Right lobe of liver (tissue), 6 donors: ENCODE data around the gene CCDC137. TPM values are rescaled to one million over a fixed set of nuclear protein-coding genes. Genes with fewer than 3 reads are reported as not detected.

ENCODE experiments used
- ATAC-seq, 4 donors: fragments of 200-7000 bp; cut with Tn5 transposase; one replicate each; pipeline ENCODE4 v1.9.1; 2020; ENCODE audit warnings: mild to moderate bottlenecking in 4 of 4, moderate library complexity in 4 of 4
- DNase-seq, 3 donors: peaks; one replicate each; pipeline ENCODE4 v3.0.0-alpha.2; 2020
- H3K27ac ChIP-seq, 3 donors: fragments of 200-600 bp; one replicate each; pipeline ENCODE4 v1.8.0; 2022
- H3K27me3 ChIP-seq, 2 donors: fragments of 200-600 bp; one replicate each; pipeline ENCODE4 v1.8.0; 2022
- H3K36me3 ChIP-seq, 4 donors: fragments of 200-600 bp; sonication (generic) in 1 of 4; one replicate each; pipeline versions ENCODE4 v1.5.1 to v1.8.0; 2017 to 2022; ENCODE audit warnings: control low read depth in 1 of 4
- H3K4me1 ChIP-seq, 4 donors: fragments of 200-600 bp; sonication (generic) in 1 of 4; one replicate each; pipeline versions ENCODE4 v1.5.1 to v1.8.0; 2017 to 2022; ENCODE audit warnings: control low read depth in 1 of 4
- H3K4me3 ChIP-seq, 3 donors: fragments of 200-600 bp; one replicate each; pipeline ENCODE4 v1.8.0; 2022
- H3K9me3 ChIP-seq, 4 donors: fragments of 200-600 bp; sonication (generic) in 1 of 4; one replicate each; pipeline versions ENCODE4 v1.5.1 to v1.8.0; 2017 to 2022; ENCODE audit warnings: control low read depth in 1 of 4
- POLR2A ChIP-seq: fragments of 450-650 bp; IDR thresholded peaks from one replicate; pipeline ENCODE4 v1.6.1; 2017; ENCODE audit warnings: antibody characterized with exemption, mild to moderate bottlenecking
- WGBS: methylation state at CpG from one replicate; pipeline ENCODE4 v1.1.6; 2018; ENCODE audit warnings: low coverage, low lambda C conversion rate; ENCODE audit not compliant: insufficient coverage; ENCODE audit errors: missing lambda C conversion rate; 5-methylcytosine and 5-hydroxymethylcytosine counted together
- intact Hi-C, 2 donors: fragments of 100-400 bp; cut with DNase I; formaldehyde crosslinking; loops; one replicate each; pipeline versions ENCODE4 v1.11.2 to v1.14.1; 2022
- total RNA-seq, 6 experiments: library from RNA; depleted of rRNA in 2 of 6; stranded (reverse); fragments of >200 nt in 2 of 6; fragmentation: NEBNext Ultra II Directional in 3 of 6; extraction: Animal tissue kit (Norgen Biotek cat#: 25700) in 3 of 6; gene quantifications; one replicate each; pipeline versions ENCODE4 v1.1.0 to v1.2.4, GENCODE V29; 2016 to 2023
- TF ChIP-seq, protein P1 (sequence below), 4 donors: fragments of 200-600 bp in 3 of 4; fragments of 450-650 bp in 1 of 4; IDR thresholded peaks; one replicate each; pipeline versions ENCODE4 v1.5.1 to v1.8.0; 2016 to 2022; ENCODE audit warnings: antibody characterized with exemption in 4 of 4, mild to moderate bottlenecking in 2 of 4
- donor health status: DM: no; HTN: yes; CAD: no.
- donor health status: DM: no; HTN: no; CAD: no.
- donor health status: DM: no; HTN: no; CAD: no.
- donor health status: DM: no; HTN: yes; CAD: no.
- donor health status: DM: no; HTN: yes; CAD: no.

Gene CCDC137
- total RNA-seq, 6 experiments from 2014 or later = 5.5 to 35.0 (median 6.5) TPM

DNA sequence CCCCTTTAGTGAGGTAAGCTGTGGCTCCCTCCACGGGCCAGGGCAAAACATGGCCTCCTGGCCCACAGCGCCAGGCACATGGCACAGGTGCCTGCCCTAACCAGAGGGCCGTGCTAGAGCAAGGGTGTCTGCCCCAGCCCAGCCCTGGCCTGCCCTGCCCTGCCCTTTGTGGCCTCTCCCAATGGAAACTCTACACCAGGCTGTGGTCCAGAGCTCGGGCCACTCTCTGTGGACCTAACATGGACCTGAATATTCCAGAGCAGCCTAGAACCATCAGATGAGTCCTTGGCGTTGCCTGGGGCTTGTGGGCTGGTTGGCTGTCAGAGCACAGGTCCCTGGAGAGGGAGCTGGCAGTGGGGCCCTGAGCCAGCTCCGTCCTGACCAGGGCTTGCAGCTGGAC, 28.7 kb downstream of the CCDC137 start:
- H3K27me3 ChIP-seq = no peaks in the 10 kb centered on the region
- TF ChIP-seq, protein P1, sequence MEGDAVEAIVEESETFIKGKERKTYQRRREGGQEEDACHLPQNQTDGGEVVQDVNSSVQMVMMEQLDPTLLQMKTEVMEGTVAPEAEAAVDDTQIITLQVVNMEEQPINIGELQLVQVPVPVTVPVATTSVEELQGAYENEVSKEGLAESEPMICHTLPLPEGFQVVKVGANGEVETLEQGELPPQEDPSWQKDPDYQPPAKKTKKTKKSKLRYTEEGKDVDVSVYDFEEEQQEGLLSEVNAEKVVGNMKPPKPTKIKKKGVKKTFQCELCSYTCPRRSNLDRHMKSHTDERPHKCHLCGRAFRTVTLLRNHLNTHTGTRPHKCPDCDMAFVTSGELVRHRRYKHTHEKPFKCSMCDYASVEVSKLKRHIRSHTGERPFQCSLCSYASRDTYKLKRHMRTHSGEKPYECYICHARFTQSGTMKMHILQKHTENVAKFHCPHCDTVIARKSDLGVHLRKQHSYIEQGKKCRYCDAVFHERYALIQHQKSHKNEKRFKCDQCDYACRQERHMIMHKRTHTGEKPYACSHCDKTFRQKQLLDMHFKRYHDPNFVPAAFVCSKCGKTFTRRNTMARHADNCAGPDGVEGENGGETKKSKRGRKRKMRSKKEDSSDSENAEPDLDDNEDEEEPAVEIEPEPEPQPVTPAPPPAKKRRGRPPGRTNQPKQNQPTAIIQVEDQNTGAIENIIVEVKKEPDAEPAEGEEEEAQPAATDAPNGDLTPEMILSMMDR (IDR thresholded peaks at IDR 0.05) = no peak
- no peak for TF ChIP-seq POLR2A
- WGBS = no CpG with 5 or more reads among the region's 6 CpGs
- DNase-seq = no peak
- intact Hi-C loops = no loop called here
- H3K27ac ChIP-seq = no peak overlapping the region
- H3K9me3 ChIP-seq = no peaks in the 10 kb centered on the region
- no peak overlapping the region for H3K4me3 ChIP-seq
- ATAC-seq = peak in 1 of 4 donors; percentile 2
- no peaks in the 10 kb centered on the region for H3K4me1 ChIP-seq
- H3K36me3 ChIP-seq = peaks cover 0 to 71% (median 14%) of the 10 kb centered on the region in 4 donors

DNA sequence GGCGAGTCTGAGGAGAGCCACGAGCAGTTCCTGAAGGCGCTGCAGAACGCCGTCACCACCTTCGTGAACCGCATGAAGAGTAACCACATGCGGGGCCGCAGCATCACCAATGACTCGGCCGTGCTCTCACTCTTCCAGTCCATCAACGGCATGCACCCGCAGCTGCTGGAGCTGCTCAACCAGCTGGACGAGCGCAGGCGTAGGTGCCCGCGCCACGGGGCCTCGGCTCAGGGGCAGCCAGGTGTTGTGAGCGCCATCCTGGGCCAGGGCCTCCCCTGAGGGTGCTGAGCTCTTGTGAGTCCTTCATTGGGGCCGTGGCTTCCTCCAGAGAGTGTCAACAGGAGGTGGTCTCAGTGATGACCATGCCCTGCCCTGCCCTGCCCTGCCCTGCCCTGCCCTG, 29.3 kb downstream of the CCDC137 start:
- no peak for TF ChIP-seq POLR2A
- TF ChIP-seq, protein P1 (IDR thresholded peaks at IDR 0.05) = no peak
- WGBS = no CpG with 5 or more reads among the region's 22 CpGs
- intact Hi-C loops = no loop called here
- Histone ChIP-seq H3K27ac (no peak overlapping the region), H3K27me3 (no peaks in the 10 kb centered on the region), H3K9me3 (no peaks in the 10 kb centered on the region), H3K36me3 (peaks cover 0 to 67% (median 14%) of the 10 kb centered on the region in 4 donors), H3K4me1 (peaks cover 0 to 2% (median 0%) of the 10 kb centered on the region in 4 donors), H3K4me3 (no peak overlapping the region)
- DNase-seq = no peak
- ATAC-seq = no peak

DNA sequence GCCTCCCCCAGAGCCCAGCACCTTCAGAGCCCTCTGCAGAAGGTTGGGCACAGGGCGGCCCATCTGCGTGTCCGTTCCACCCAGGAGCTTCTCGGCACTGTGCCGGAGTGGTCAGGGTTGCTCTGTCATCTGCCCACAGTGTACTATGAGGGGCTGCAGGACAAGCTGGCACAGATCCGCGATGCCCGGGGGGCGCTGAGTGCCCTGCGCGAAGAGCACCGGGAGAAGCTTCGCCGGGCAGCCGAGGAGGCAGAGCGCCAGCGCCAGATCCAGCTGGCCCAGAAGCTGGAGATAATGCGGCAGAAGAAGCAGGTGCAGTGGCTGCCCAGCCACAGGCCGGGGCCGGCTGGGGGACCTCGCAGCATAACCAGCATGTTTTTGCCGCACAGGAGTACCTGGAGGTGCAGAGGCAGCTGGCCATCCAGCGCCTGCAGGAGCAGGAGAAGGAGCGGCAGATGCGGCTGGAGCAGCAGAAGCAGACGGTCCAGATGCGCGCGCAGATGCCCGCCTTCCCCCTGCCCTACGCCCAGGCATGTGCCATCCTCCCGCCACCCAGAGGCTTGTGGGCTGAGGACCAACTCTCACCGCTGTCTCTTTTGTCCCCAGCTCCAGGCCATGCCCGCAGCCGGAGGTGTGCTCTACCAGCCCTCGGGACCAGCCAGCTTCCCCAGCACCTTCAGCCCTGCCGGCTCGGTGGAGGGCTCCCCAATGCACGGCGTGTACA, 29.8 kb downstream of the CCDC137 start:
- intact Hi-C loops = no loop called here
- DNase-seq (no peak), ATAC-seq (no peak)
- no peak for TF ChIP-seq POLR2A
- TF ChIP-seq, protein P1 (IDR thresholded peaks at IDR 0.05) = no peak
- Histone ChIP-seq H3K9me3 (no peaks in the 10 kb centered on the region), H3K27me3 (no peaks in the 10 kb centered on the region), H3K27ac (no peak overlapping the region), H3K36me3 (peaks cover 0 to 67% (median 15%) of the 10 kb centered on the region in 4 donors), H3K4me1 (peaks cover 0 to 8% (median 3%) of the 10 kb centered on the region in 4 donors), H3K4me3 (no peak overlapping the region)
- WGBS = 85% methylated on average over 4 of the region's 40 CpGs

DNA sequence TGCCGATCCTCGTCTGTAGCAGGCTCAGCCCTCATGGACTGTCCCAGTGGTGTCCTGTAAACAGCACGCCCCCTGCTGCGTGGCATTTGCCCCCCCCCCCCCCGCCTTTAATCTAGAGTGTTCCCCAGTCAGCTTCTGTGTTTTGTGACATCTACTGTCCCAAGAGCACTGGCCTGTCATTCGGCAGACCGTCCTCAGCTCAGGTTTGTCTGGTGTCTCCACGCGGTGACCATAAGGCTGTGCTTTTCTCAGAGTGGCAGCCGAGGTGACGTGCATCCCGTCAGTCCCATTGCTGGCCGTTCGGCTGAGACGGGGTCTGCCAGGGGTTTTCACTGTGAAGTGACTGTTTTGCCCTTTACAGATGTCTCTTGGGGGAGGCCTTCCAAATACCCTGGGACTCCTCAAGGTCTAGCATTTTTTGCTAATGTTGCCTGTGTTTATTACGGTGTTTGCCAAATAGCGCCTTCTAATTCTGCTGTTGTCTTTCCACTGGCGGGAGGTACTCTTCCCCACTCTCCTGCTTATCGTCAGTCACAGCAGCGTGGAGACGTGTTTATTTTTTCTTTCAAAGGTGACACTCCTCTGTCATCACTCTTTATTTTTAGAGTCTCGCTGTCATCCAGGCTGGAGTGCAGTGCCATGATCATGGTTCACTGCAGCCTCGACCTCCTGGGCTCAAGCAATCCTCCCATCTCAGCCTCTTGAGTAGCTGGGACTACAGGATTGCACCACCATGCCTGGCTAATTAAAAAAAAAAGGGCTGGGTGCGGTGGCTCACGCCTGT, 30.9 kb downstream of the CCDC137 start:
- intact Hi-C loops = no loop called here
- H3K27ac ChIP-seq = no peak overlapping the region
- H3K9me3 ChIP-seq = no peaks in the 10 kb centered on the region
- H3K27me3 ChIP-seq = no peaks in the 10 kb centered on the region
- peaks cover 0 to 17% (median 9%) of the 10 kb centered on the region in 4 donors for H3K4me1 ChIP-seq
- peaks cover 0 to 67% (median 13%) of the 10 kb centered on the region in 4 donors for H3K36me3 ChIP-seq
- H3K4me3 ChIP-seq = no peak overlapping the region
- DNase-seq (no peak), ATAC-seq (no peak)
- 81% methylated on average over 11 of the region's 25 CpGs for WGBS
- TF ChIP-seq, protein P1 (IDR thresholded peaks at IDR 0.05) = no peak
- TF ChIP-seq POLR2A = no peak
